Sigmoid colon (tissue), 7 donors: ENCODE measurements around the gene APBA3. TPM values are rescaled to one million over a fixed set of nuclear protein-coding genes. Genes with fewer than 3 reads are reported as not detected.

Source experiments
- DNase-seq: peaks from one replicate; pipeline ENCODE4 v3.0.0-alpha.2; 2019
- H3K27ac ChIP-seq, 4 donors: fragments of 200-600 bp; sonication (generic); one replicate each; pipeline ENCODE4 v1.5.1; 2016 to 2019; ENCODE audit warnings: mild to moderate bottlenecking in 1 of 4
- H3K27me3 ChIP-seq, 3 donors: fragments of 200-600 bp; sonication (generic); one replicate each; pipeline ENCODE4 v1.5.1; 2019; ENCODE audit warnings: mild to moderate bottlenecking in 1 of 3
- H3K36me3 ChIP-seq, 4 donors: fragments of 200-600 bp; sonication (generic); one replicate each; pipeline ENCODE4 v1.5.1; 2016 to 2019
- H3K4me1 ChIP-seq, 4 donors: fragments of 200-600 bp; sonication (generic); one replicate each; pipeline ENCODE4 v1.5.1; 2017 to 2019
- H3K4me3 ChIP-seq, 4 donors: fragments of 200-600 bp; sonication (generic); one replicate each; pipeline ENCODE4 v1.5.1; 2017 to 2019; ENCODE audit warnings: mild to moderate bottlenecking in 2 of 4, moderate library complexity in 1 of 4
- H3K9me3 ChIP-seq, 4 donors: fragments of 200-600 bp in 3 of 4; sonication (generic) in 3 of 4; one replicate each; pipeline versions ENCODE4 v1.5.1 to v1.6.1; 2013 to 2019
- EP300 ChIP-seq, 4 donors: sonication (generic); formaldehyde crosslinking; IDR thresholded peaks; one replicate each; pipeline ENCODE4 v1.6.1; 2017; ENCODE audit warnings: antibody characterized with exemption in 4 of 4
- POLR2A ChIP-seq, 2 donors: fragments of 450-650 bp; IDR thresholded peaks; one replicate each; pipeline ENCODE4 v1.6.1; 2016; ENCODE audit warnings: antibody characterized with exemption in 2 of 2, mild to moderate bottlenecking in 2 of 2, moderate library complexity in 2 of 2
- POLR2AphosphoS5 ChIP-seq, 4 donors: sonication (generic); formaldehyde crosslinking; IDR thresholded peaks; one replicate each; pipeline ENCODE4 v1.6.1; 2017; ENCODE audit warnings: antibody characterized with exemption in 4 of 4
- WGBS, 2 donors: extraction: QIAGEN DNeasy Blood & Tissue Kit; methylation state at CpG; one replicate each; pipeline ENCODE4 v1.1.7; 2013; 5-methylcytosine and 5-hydroxymethylcytosine counted together
- intact Hi-C: fragments of 100-400 bp; cut with DNase I; formaldehyde crosslinking; loops from one replicate; pipeline ENCODE4 v1.15.1; 2023
- polyA plus RNA-seq, 3 donors: library from polyadenylated mRNA; stranded (reverse); fragments of 200-250 nt; gene quantifications; one replicate each; pipeline ENCODE4 v1.2.3, GENCODE V29; 2013
- total RNA-seq, 4 donors: library from RNA; depleted of rRNA; stranded (reverse); fragments of >200 nt; gene quantifications; one replicate each; pipeline ENCODE4 v1.1.0, GENCODE V29; 2016
- TF ChIP-seq, protein P1 (sequence below), 4 experiments: fragments of 450-650 bp in 3 of 4; fragments of 200-600 bp in 1 of 4; IDR thresholded peaks; one replicate each; pipeline ENCODE4 v1.5.1; 2016 to 2019; ENCODE audit warnings: antibody characterized with exemption in 4 of 4, mild to moderate bottlenecking in 3 of 4, moderate library complexity in 2 of 4
- donor health status: healthy with polysubstance abuse.
- donor health status: Bipolar disorder and iron deficiency.
- donor health status: healthy.

The APBA3 gene
- total and polyA plus RNA-seq, 7 donors, result 12.0 to 42.9 (median 17.8) TPM

DNA sequence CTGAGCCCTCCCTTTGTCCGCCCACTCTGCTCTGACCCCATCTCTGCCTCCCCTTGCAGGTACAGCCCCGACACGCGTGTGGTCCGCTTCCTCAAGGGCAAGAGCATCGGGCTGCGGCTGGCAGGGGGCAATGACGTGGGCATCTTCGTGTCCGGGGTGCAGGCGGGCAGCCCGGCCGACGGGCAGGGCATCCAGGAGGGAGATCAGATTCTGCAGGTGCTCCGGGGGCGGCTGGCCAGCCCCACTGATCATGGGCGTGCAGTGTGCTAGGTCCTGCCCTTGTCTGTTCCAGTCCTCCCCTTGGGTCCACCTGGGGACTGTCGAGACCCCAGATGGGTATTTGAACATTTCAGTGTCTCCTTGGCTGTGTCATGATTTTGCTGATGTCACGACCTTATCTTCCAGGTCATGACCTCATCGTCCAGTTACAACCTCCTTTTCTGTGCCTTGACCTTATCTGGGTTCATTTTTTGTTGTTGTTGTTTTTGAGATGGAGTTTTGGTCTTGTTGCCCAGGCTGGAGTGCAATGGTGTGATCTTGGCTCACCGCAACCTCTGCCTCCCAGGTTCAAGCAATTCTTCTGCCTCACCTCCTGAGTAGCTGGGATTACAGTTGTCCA, 25.3 kb downstream of the APBA3 start:
- H3K9me3 ChIP-seq, result no peaks in the 10 kb centered on the region
- H3K27ac ChIP-seq, result no peak overlapping the region
- no peaks in the 10 kb centered on the region for H3K4me1 ChIP-seq
- TF ChIP-seq, protein P1, sequence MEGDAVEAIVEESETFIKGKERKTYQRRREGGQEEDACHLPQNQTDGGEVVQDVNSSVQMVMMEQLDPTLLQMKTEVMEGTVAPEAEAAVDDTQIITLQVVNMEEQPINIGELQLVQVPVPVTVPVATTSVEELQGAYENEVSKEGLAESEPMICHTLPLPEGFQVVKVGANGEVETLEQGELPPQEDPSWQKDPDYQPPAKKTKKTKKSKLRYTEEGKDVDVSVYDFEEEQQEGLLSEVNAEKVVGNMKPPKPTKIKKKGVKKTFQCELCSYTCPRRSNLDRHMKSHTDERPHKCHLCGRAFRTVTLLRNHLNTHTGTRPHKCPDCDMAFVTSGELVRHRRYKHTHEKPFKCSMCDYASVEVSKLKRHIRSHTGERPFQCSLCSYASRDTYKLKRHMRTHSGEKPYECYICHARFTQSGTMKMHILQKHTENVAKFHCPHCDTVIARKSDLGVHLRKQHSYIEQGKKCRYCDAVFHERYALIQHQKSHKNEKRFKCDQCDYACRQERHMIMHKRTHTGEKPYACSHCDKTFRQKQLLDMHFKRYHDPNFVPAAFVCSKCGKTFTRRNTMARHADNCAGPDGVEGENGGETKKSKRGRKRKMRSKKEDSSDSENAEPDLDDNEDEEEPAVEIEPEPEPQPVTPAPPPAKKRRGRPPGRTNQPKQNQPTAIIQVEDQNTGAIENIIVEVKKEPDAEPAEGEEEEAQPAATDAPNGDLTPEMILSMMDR (IDR thresholded peaks at IDR 0.05), result no peak
- TF ChIP-seq EP300 (IDR thresholded peaks at IDR 0.05), result no peak
- TF ChIP-seq POLR2AphosphoS5 (IDR thresholded peaks at IDR 0.05), result no peak
- TF ChIP-seq POLR2A (IDR thresholded peaks at IDR 0.05), result no peak
- DNase-seq, result no peak
- H3K27me3 ChIP-seq, result no peaks in the 10 kb centered on the region
- no peaks in the 10 kb centered on the region for H3K36me3 ChIP-seq
- H3K4me3 ChIP-seq, result no peak overlapping the region
- intact Hi-C loops, result no loop called here
- 91% methylated on average over 21 of the region's 21 CpGs for WGBS, 2 donors

DNA sequence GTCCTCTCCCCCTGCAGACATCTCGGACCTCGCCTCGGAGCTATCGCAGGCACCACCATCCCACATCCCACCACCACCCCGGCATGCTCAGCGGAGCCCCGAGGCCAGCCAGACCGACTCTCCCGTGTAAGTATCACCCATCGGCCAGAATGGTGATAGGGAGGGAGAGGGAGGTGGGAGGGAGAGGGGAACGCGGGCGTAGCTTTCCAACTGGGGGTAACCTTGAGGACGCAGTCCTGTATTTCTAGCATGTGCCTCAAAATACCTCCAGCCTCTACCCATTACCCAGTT, 27.2 kb downstream of the APBA3 start:
- H3K4me3 ChIP-seq, result no peak overlapping the region
- no peak for DNase-seq
- TF ChIP-seq, protein P1 (IDR thresholded peaks at IDR 0.05), result no peak
- no peak for TF ChIP-seq POLR2A (IDR thresholded peaks at IDR 0.05)
- TF ChIP-seq EP300 (IDR thresholded peaks at IDR 0.05), result no peak
- TF ChIP-seq POLR2AphosphoS5 (IDR thresholded peaks at IDR 0.05), result no peak
- no peaks in the 10 kb centered on the region for H3K4me1 ChIP-seq
- H3K27me3 ChIP-seq, result no peaks in the 10 kb centered on the region
- no peaks in the 10 kb centered on the region for H3K36me3 ChIP-seq
- H3K27ac ChIP-seq, result no peak overlapping the region
- 92 to 95% methylated on average over 14 of the region's 14 CpGs for WGBS, 2 donors
- no peaks in the 10 kb centered on the region for H3K9me3 ChIP-seq
- intact Hi-C loops, result no loop called here

DNA sequence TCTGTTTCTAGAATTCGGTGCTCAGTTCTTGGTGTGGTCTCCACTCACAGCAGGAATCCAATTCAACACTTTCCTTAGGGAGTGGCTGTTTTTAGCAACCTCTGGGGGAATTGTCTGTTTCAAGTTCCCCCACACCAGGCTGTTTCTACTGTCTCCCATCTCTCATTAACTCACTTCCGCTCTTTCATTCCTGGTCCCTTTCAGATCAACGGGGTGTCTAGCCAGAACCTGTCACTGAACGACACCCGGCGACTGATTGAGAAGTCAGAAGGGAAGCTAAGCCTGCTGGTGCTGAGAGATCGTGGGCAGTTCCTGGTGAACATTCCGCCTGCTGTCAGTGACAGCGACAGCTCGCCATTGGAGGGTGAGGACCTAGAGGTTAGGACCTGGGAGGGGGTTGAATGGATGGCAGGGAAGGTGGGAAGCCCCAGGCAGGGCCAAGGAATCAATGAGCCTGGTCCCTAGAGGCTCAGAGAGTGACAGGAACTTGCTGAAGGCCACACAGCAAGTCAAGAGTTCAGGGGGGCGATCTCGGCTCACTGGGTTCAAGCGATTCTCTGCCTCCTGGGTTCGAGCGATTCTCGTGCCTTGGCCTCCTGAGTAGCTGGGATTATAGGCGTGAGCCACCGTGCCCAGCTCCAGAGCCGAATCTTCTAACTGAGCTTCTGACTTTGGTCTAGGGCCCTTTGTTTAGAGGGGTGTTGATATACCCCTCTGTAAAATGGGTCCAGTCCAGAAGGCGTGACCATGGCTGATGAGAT, 27.8 kb downstream of the APBA3 start:
- no peaks in the 10 kb centered on the region for H3K4me1 ChIP-seq
- intact Hi-C loops, result no loop called here
- DNase-seq, result no peak
- H3K4me3 ChIP-seq, result no peak overlapping the region
- peaks cover 0 to 3% (median 0%) of the 10 kb centered on the region in 4 donors for H3K9me3 ChIP-seq
- H3K36me3 ChIP-seq, result no peaks in the 10 kb centered on the region
- no peak overlapping the region for H3K27ac ChIP-seq
- 85 to 94% methylated on average over 20 of the region's 20 CpGs for WGBS, 2 donors
- H3K27me3 ChIP-seq, result no peaks in the 10 kb centered on the region
- TF ChIP-seq POLR2AphosphoS5 (IDR thresholded peaks at IDR 0.05) (no peak), EP300 (IDR thresholded peaks at IDR 0.05) (no peak), POLR2A (IDR thresholded peaks at IDR 0.05) (no peak)
- TF ChIP-seq, protein P1 (IDR thresholded peaks at IDR 0.05), result no peak

DNA sequence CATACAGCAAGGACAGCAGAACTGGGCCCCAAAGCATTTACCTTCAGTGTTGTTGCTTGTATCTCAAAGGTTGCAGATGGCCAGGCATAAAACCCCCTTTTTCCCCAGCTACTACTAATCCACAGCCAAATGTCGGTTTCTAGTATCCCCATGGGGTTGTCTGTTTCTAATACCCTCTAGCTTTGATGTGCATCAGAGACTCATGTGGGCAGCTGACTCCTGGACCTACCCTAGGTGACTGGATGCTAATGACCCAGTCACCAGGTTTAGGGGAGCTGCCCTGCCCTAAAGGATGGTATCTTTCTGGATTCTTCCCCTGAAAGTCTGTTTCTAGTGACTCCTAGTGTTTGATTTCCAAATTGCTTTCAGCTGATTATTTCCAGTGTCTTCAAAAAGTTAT, 29.4 kb downstream of the APBA3 start:
- DNase-seq, result no peak
- intact Hi-C loops, result no loop called here
- Histone ChIP-seq H3K36me3 (no peaks in the 10 kb centered on the region), H3K27ac (no peak overlapping the region), H3K4me3 (no peak overlapping the region), H3K9me3 (peaks cover 0 to 3% (median 0%) of the 10 kb centered on the region in 4 donors), H3K27me3 (no peaks in the 10 kb centered on the region), H3K4me1 (no peaks in the 10 kb centered on the region)
- TF ChIP-seq EP300 (IDR thresholded peaks at IDR 0.05) (no peak), POLR2A (IDR thresholded peaks at IDR 0.05) (no peak), POLR2AphosphoS5 (IDR thresholded peaks at IDR 0.05) (no peak)
- TF ChIP-seq, protein P1 (IDR thresholded peaks at IDR 0.05), result no peak
- 86 to 98% methylated on average over 1 of the region's 1 CpG for WGBS, 2 donors
